ENCODE measurements around the gene MRPL32.

Gene MRPL32

GRCh38 chr7:42925630-42926029 lies 6.5 kb upstream of the MRPL32 start:
- TF ChIP-seq CTCF (IDR thresholded peaks at IDR 0.05; ENCODE audit: control insufficient read depth, insufficient read depth, low read depth, low read length, missing control alignments), result no peak
- H3K4me3 ChIP-seq (ENCODE audit: control insufficient read depth, low read depth, low read length), result no peak overlapping the region
- no peak for DNase-seq (ENCODE audit: low read depth)

DNA sequence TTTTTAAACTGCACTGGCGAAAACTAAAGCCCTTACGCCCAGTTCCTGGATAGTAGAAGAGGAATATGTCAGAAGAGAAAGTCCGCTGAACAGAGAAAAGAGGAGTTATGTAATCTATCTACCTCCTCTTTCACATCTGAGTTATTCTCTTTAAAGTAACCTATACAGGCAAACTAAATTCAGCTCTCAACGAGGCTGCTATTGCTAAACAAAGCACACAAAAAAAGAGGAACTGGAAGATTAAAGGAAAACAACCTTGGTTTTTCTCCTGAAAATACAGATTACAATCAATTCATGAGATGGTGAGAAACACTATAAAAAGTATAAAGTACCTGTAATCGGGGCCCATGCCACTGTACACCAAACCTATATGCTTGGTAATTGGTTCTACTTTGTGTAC lies 6.0 kb upstream of the MRPL32 start:
- no peak overlapping the region for H3K4me3 ChIP-seq (ENCODE audit: control insufficient read depth, low read depth, low read length)
- TF ChIP-seq CTCF (IDR thresholded peaks at IDR 0.05; ENCODE audit: control insufficient read depth, insufficient read depth, low read depth, low read length, missing control alignments), result no peak
- DNase-seq (ENCODE audit: low read depth), result no peak

- TF ChIP-seq CTCF (IDR thresholded peaks at IDR 0.05; ENCODE audit: control insufficient read depth, insufficient read depth, low read depth, low read length, missing control alignments), result no peak
- no peak for DNase-seq (ENCODE audit: low read depth)
- no peak overlapping the region for H3K4me3 ChIP-seq (ENCODE audit: control insufficient read depth, low read depth, low read length)
Measured at GRCh38 chr7:42928754-42929153, 3.4 kb upstream of the MRPL32 start.

- DNase-seq (ENCODE audit: low read depth), result no peak
- H3K4me3 ChIP-seq (ENCODE audit: control insufficient read depth, low read depth, low read length), result no peak overlapping the region
- no peak for TF ChIP-seq CTCF (IDR thresholded peaks at IDR 0.05; ENCODE audit: control insufficient read depth, insufficient read depth, low read depth, low read length, missing control alignments)
Measured at GRCh38 chr7:42929449-42929848, 2.7 kb upstream of the MRPL32 start.

GRCh38 chr7:42930889-42931288 lies 1.3 kb upstream of the MRPL32 start:
- H3K4me3 ChIP-seq (ENCODE audit: control insufficient read depth, low read depth, low read length), result peak overlapping the region; percentile 96
- no peak for TF ChIP-seq CTCF (IDR thresholded peaks at IDR 0.05; ENCODE audit: control insufficient read depth, insufficient read depth, low read depth, low read length, missing control alignments)
- DNase-seq (ENCODE audit: low read depth), result no peak

GRCh38 chr7:42931447-42931833 lies 736 bp upstream of the MRPL32 start:
- TF ChIP-seq CTCF (IDR thresholded peaks at IDR 0.05; ENCODE audit: control insufficient read depth, insufficient read depth, low read depth, low read length, missing control alignments), result no peak
- DNase-seq (ENCODE audit: low read depth), result no peak

More at GRCh38 chr7:42931447-42931833, 736 bp upstream of the MRPL32 start:
- peak overlapping the region; percentile 96 for H3K4me3 ChIP-seq (ENCODE audit: control insufficient read depth, low read depth, low read length)

All from AG09309 (cell line).